GM18505 (cell line): ENCODE results near the gene EMID1.

Source experiments
- ATAC-seq: cut with Tn5 transposase; IDR thresholded peaks from one replicate; pipeline ENCODE4 v1.9.1; 2021; ENCODE audit not compliant: unreplicated experiment
- POLR2A ChIP-seq: IDR thresholded peaks from 4 replicates; pipeline ENCODE4 v1.6.1; 2011; ENCODE audit warnings: borderline replicate concordance; ENCODE audit not compliant: insufficient read depth, insufficient read length; ENCODE audit errors: extremely low read depth

EMID1 gene

DNA sequence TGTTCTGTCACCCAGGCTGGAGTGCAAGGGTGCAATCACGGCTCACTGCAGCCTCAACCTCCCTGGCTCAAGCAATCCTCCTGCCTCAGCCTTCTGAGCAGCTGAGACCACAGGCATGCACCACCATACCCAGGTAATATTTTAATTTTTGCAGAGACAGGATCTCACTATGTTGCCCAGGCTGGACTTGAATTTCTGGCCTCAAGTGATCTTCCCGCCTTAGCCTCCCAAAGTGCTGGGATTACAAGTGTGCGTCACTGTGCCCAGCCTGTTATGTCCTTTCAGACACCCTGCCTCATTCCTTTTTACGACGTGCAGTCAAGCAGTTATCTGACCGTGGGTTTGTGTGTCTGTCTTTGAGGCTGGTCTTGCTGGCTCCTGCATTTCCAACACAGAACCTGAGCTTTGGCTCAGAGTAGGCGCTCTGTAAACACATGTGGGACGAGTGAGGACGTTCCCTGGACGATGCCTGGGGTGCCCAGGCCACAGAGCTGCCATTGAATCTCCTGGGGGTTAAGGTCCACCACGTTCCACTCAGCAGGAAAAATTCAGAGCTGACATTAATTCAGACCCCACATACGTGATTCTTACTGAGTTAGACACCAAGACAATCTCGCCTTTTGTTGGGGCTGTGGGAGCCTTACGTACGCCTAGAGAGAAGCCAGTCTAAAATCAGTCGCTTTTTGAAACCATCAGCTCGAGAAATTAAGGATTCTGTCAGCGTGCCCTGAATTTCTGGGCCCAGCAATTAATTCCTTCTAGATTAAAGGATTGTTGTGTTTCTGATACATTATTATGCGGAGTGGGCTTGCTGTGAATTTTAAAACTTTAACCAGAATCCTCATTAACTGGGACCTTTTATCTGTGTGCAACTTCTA is 21.5 kb upstream of the EMID1 start:
- ATAC-seq: no peak

GRCh38 chr22:29184849-29185490 is 20.7 kb upstream of the EMID1 start:
- ATAC-seq: no peak
- no peak for TF ChIP-seq POLR2A

More for the DNA sequence above, 21.5 kb upstream of the EMID1 start:
- no peak for TF ChIP-seq POLR2A

- ATAC-seq: no peak
- TF ChIP-seq POLR2A: no peak
These were observed 19.4 kb upstream of the EMID1 start for GRCh38 chr22:29186302-29186701.

- TF ChIP-seq POLR2A: no peak
- no peak for ATAC-seq
These were observed 17.9 kb upstream of the EMID1 start for GRCh38 chr22:29187831-29188230.

DNA sequence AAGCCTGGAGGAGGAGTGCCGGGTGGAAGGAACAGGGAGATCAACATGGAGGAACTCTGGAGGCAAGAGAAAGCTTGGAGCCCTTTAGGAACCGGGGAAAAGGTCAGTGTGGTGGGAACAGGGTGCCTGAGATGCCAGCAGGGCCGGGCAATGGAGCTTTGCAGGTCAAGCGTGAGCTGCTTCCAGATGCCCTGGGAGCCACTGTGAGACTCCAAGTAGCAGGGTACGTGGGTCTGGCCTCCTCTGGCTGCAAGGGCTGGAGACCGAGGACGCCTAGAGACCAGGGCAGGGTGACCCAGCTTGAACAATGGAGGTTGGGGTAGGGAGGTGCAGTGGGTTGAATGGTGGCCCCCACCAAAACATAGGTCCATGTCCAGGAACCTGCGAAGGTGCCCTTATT is 15.6 kb upstream of the EMID1 start:
- TF ChIP-seq POLR2A: no peak
- no peak for ATAC-seq

- TF ChIP-seq POLR2A: no peak
- ATAC-seq: no peak
These were observed 14.8 kb upstream of the EMID1 start for GRCh38 chr22:29190918-29191317.

DNA sequence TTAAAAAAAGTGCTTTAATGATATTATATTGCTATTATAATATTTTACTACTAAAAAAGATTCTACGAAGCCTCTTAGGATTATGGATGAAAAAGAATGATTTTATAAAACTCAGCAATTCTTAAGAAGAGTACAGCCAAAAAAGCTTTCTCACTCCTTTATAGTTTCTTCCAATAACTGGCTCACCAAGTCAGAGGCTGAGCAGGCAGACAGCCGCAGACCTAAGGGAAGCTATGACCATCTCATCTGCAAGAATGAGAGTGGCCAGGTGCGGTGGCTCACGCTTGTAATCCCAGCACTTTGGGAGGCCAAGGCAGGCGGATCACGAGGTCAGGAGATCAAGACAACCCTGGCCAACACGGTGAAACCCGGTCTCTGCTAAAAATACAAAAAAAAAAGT is 12.7 kb upstream of the EMID1 start:
- ATAC-seq: no peak
- TF ChIP-seq POLR2A: no peak

DNA sequence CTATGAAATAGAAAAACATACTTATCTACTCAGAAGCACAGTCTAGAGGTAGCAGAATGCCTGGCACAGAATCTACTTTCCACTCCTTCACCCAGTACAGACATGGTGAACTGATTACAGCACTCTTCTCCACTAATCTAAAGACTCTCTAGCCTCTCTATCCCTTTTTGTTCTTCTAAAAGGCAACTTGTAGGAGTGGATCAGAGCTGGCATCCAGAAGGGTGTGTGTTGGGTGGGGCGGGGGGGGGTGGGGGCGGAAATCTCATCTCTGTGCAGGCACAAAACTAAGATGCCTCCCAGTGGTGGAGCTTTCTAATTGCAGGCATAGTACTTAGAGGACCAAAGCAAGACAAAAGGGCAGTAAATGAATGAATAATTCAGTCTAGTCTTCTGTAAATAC is 11.5 kb upstream of the EMID1 start:
- no peak for ATAC-seq
- TF ChIP-seq POLR2A: no peak

DNA sequence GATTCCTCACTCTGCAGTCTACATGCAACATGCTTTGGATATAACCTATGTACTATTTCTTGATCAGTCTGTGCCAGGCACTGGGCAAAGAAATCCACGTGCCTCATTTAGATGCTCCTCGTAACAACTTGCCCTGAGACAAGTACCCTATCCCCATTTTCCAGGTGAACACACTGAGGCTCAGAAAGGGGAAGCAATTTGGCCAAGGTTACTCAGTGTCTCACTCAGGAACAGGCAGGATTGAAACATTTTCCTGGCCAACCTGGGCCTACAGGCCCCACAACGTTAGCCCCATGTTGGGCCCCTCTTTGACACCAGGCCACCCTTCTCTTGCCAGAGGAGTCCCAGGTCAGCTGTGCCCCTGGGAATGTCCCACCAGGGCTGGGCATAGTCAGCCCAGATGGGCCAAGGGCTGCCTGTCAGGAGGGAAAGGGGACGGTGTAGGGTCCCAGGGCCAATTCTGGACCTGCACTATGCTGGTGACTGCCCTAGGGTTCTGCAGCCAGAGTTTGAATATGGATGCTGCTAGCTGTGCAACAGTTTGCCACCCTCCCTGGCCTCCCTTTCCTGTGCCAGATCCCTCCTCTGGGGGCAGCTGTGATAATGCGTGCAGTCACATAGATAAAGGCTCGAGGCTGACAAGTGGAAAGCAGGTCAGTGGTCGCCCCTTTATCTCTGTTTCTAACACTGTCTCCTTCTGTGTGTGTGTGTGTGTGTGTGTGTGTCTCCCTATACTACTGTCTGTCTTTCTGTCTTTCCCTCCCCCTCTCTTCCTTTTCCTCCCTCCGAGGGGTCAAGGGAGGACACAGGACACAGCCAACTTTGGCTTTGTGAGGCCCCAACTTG is 10.4 kb upstream of the EMID1 start:
- TF ChIP-seq POLR2A: no peak
- ATAC-seq: no peak

- no peak for ATAC-seq
- TF ChIP-seq POLR2A: no peak
These were observed 9.6 kb upstream of the EMID1 start for GRCh38 chr22:29195964-29196666.

DNA sequence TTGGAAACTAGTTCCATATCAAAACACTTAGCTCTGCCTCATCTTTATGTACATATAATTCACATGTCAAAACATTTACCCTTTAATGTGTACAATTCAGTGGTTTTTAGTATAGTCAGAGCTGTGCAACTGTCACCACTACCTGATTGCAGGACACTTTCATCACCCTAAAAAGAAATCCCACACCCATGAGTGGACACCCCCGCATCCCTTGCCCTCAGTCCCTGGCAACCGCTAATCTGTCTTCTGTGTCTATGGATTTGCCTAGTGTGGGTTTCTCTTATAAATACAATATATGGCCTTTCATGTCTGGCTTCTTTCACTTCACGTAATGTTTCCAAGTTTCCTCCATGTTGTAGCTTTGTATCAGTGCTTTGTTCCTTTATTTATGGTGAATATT is 8.6 kb upstream of the EMID1 start:
- ATAC-seq: no peak
- no peak for TF ChIP-seq POLR2A

- no peak for ATAC-seq
- TF ChIP-seq POLR2A: no peak
These were observed 7.5 kb upstream of the EMID1 start for GRCh38 chr22:29198240-29198639.
